Measurements from ENCODE around the gene RSU1. TPM values are rescaled to one million over a fixed set of nuclear protein-coding genes. Genes with fewer than 3 reads are reported as not detected.

Gene RSU1
- polyA plus RNA-seq, 1 donor (not counting 4 experiments of a cell fraction or from before 2014, with no cell fraction given), result 125 TPM

GRCh38 chr10:16586358-16587138 is 230.7 kb downstream of the RSU1 start:
- DNase-seq (ENCODE audit: low read depth, low spot score), result no peak
- no peak overlapping the region for H3K27ac ChIP-seq (ENCODE audit: control insufficient read depth, insufficient read depth, low read length)
- no peaks in the 10 kb centered on the region for H3K79me2 ChIP-seq (ENCODE audit: control insufficient read depth, insufficient read depth, low read length)
- H4K20me1 ChIP-seq (ENCODE audit: control insufficient read depth, extremely low read depth, insufficient read depth, low read length), result no peaks in the 10 kb centered on the region
- no peaks in the 10 kb centered on the region for H3K4me1 ChIP-seq (ENCODE audit: control insufficient read depth, extremely low read depth, insufficient read depth, low read length)
- H2AFZ ChIP-seq (ENCODE audit: control insufficient read depth, low read length), result no peak overlapping the region
- H3K27me3 ChIP-seq (ENCODE audit: control insufficient read depth, extremely low read depth, insufficient read depth, low read length), result no peaks in the 10 kb centered on the region
- no peaks in the 10 kb centered on the region for H3K9me3 ChIP-seq (ENCODE audit: control insufficient read depth, low read depth, low read length)
- no peak overlapping the region for H3K4me3 ChIP-seq (ENCODE audit: control insufficient read depth in 2 of 3, extremely low read depth in 1 of 3, insufficient read depth in 2 of 3, low read depth in 1 of 3, low read length in 3 of 3)
- H3K36me3 ChIP-seq (ENCODE audit: control insufficient read depth in 2 of 2, extremely low read depth in 1 of 2, insufficient read depth in 2 of 2, low read length in 2 of 2), result no peaks in the 10 kb centered on the region
- FAIRE-seq, result no peak
- H3K4me2 ChIP-seq (ENCODE audit: control insufficient read depth, extremely low read depth, insufficient read depth, low read depth, low read length), result no peak overlapping the region
- H3K9me1 ChIP-seq (ENCODE audit: control insufficient read depth, extremely low read depth, insufficient read depth, low read length), result no peaks in the 10 kb centered on the region
- TF ChIP-seq, protein P1, sequence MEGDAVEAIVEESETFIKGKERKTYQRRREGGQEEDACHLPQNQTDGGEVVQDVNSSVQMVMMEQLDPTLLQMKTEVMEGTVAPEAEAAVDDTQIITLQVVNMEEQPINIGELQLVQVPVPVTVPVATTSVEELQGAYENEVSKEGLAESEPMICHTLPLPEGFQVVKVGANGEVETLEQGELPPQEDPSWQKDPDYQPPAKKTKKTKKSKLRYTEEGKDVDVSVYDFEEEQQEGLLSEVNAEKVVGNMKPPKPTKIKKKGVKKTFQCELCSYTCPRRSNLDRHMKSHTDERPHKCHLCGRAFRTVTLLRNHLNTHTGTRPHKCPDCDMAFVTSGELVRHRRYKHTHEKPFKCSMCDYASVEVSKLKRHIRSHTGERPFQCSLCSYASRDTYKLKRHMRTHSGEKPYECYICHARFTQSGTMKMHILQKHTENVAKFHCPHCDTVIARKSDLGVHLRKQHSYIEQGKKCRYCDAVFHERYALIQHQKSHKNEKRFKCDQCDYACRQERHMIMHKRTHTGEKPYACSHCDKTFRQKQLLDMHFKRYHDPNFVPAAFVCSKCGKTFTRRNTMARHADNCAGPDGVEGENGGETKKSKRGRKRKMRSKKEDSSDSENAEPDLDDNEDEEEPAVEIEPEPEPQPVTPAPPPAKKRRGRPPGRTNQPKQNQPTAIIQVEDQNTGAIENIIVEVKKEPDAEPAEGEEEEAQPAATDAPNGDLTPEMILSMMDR (optimal IDR thresholded peaks at IDR 0.05 in 1 of 3, IDR thresholded peaks at IDR 0.05 in 1 of 3, conservative IDR thresholded peaks at IDR 0.05 in 1 of 3; ENCODE audit: extremely low read depth in 1 of 3, insufficient read depth in 2 of 3, low read length in 3 of 3), result no peak
- no peak for TF ChIP-seq EZH2 (IDR thresholded peaks at IDR 0.05; ENCODE audit: low read length)
- dilution Hi-C loops (cut with MboI; ENCODE audit: extremely low pct_ligation_motif_present, low sequenced_read_pairs), result no loop called here
- no peak overlapping the region for H3K9ac ChIP-seq (ENCODE audit: control insufficient read depth, extremely low read depth, insufficient read depth, low read length)

DNA sequence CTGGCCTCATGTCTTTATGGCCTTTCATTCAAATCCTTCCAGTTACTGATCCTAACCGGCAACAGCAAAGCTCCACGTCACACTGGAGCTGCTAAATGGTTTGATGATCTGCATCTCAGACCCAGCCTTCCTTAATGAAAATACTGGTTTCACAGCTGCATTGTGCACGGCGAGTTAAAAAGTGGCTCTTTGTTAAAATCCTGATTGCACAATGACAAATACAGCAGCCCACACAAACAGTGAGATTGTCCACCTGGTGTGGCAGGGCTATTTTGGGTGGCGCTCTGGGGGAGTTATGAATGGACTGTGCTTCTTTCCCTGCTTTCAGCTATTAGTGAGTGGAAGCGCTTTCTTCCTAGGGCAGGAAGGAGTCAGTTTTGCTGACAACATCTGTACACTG is 232.1 kb downstream of the RSU1 start:
- H3K79me2 ChIP-seq (ENCODE audit: control insufficient read depth, insufficient read depth, low read length), result no peaks in the 10 kb centered on the region
- no peaks in the 10 kb centered on the region for H3K4me1 ChIP-seq (ENCODE audit: control insufficient read depth, extremely low read depth, insufficient read depth, low read length)
- no peak overlapping the region for H3K27ac ChIP-seq (ENCODE audit: control insufficient read depth, insufficient read depth, low read length)
- TF ChIP-seq, protein P1 (optimal IDR thresholded peaks at IDR 0.05 in 1 of 3, IDR thresholded peaks at IDR 0.05 in 1 of 3, conservative IDR thresholded peaks at IDR 0.05 in 1 of 3; ENCODE audit: extremely low read depth in 1 of 3, insufficient read depth in 2 of 3, low read length in 3 of 3), result no peak
- TF ChIP-seq EZH2 (IDR thresholded peaks at IDR 0.05; ENCODE audit: low read length), result no peak
- no peaks in the 10 kb centered on the region for H3K9me1 ChIP-seq (ENCODE audit: control insufficient read depth, extremely low read depth, insufficient read depth, low read length)
- H3K27me3 ChIP-seq (ENCODE audit: control insufficient read depth, extremely low read depth, insufficient read depth, low read length), result no peaks in the 10 kb centered on the region
- H3K36me3 ChIP-seq (ENCODE audit: control insufficient read depth in 2 of 2, extremely low read depth in 1 of 2, insufficient read depth in 2 of 2, low read length in 2 of 2), result no peaks in the 10 kb centered on the region
- no peaks in the 10 kb centered on the region for H4K20me1 ChIP-seq (ENCODE audit: control insufficient read depth, extremely low read depth, insufficient read depth, low read length)
- DNase-seq (ENCODE audit: low read depth, low spot score) (no peak), FAIRE-seq (no peak)
- H2AFZ ChIP-seq (ENCODE audit: control insufficient read depth, low read length), result no peak overlapping the region
- dilution Hi-C loops (cut with MboI; ENCODE audit: extremely low pct_ligation_motif_present, low sequenced_read_pairs), result no loop called here
- no peak overlapping the region for H3K4me3 ChIP-seq (ENCODE audit: control insufficient read depth in 2 of 3, extremely low read depth in 1 of 3, insufficient read depth in 2 of 3, low read depth in 1 of 3, low read length in 3 of 3)
- H3K9me3 ChIP-seq (ENCODE audit: control insufficient read depth, low read depth, low read length), result no peaks in the 10 kb centered on the region
- no peak overlapping the region for H3K9ac ChIP-seq (ENCODE audit: control insufficient read depth, extremely low read depth, insufficient read depth, low read length)
- no peak overlapping the region for H3K4me2 ChIP-seq (ENCODE audit: control insufficient read depth, extremely low read depth, insufficient read depth, low read depth, low read length)
